ENCODE data around the gene YJU2. TPM values are rescaled to one million over a fixed set of nuclear protein-coding genes. Genes with fewer than 3 reads are reported as not detected.
"Not testable (repeated sequence)": the region's sequence is repeated elsewhere in the genome, so short reads cannot be mapped to it uniquely, and the experiment has no call there.

Gene YJU2
- total RNA-seq, 6 donors from 2014 or later: 18.8 to 36.6 (median 25.4) TPM

DNA sequence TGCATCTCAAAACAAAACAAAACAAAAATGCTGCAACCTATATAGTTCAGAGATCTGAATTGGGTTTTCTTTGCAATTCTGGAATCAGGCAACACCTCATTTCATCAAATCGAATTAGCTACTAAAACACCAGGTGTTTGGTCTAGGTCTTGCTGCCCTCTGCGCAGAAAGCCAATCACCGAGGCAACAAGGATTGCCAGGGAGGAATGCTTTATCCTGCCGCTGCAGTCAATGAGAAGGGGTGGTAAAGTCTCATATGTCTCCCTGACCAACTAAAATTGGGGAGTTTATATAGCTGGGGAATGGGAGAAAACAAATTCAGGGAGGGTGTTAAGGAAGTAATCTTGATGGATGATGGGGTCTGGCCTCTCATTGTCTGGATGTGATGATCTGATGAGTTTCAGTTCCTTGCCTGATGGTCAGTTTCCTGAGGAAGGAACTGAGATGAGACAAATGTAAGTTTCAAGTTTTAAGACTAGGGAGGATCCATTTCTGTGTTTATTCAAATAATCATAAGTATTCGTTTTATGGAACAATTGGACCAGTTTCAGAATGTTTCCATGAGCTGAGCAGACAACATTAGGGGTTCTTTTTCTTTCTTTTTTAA, 5.0 kb upstream of the YJU2 start:
- Histone ChIP-seq H3K4me1 (peaks cover 5 to 7% (median 6%) of the 10 kb centered on the region in 4 donors), H3K9me3 (peaks cover 0 to 13% (median 9%) of the 10 kb centered on the region in 4 donors), H3K27me3 (no peaks in the 10 kb centered on the region), H3K27ac (no peak overlapping the region), H3K36me3 (no peaks in the 10 kb centered on the region), H3K4me3 (no peak overlapping the region)
- ATAC-seq (ENCODE audit: low FRiP score in 2 of 2) (no peak), DNase-seq (no peak)
- whole genome bisulfite sequencing, 2 donors: 70 to 73% methylated on average over 5 of the region's 5 CpGs
- TF ChIP-seq EP300 (IDR thresholded peaks at IDR 0.05): no peak
- TF ChIP-seq POLR2AphosphoS5 (IDR thresholded peaks at IDR 0.05): no peak
- TF ChIP-seq, protein P1, sequence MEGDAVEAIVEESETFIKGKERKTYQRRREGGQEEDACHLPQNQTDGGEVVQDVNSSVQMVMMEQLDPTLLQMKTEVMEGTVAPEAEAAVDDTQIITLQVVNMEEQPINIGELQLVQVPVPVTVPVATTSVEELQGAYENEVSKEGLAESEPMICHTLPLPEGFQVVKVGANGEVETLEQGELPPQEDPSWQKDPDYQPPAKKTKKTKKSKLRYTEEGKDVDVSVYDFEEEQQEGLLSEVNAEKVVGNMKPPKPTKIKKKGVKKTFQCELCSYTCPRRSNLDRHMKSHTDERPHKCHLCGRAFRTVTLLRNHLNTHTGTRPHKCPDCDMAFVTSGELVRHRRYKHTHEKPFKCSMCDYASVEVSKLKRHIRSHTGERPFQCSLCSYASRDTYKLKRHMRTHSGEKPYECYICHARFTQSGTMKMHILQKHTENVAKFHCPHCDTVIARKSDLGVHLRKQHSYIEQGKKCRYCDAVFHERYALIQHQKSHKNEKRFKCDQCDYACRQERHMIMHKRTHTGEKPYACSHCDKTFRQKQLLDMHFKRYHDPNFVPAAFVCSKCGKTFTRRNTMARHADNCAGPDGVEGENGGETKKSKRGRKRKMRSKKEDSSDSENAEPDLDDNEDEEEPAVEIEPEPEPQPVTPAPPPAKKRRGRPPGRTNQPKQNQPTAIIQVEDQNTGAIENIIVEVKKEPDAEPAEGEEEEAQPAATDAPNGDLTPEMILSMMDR (IDR thresholded peaks at IDR 0.05): no peak
- no peak for TF ChIP-seq POLR2A (IDR thresholded peaks at IDR 0.05)

DNA sequence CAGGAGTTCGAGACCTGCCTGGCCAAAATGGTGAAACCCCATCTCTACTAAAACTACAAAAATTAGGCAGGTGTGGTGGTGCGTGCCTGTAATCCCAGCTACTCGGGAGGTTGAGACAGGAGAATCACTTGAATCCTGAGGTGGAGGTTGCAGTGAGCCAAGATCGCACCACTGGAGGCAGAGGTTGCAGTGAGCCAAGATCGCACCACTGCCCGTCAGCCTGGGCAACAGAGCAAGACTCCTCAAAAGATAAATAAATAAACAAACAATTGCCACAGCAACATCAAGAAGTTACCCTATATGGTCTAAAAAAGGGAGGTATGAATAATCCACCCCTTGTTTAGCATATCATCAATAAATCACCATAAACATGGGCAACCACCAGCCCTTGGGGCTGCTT, 942 bp upstream of the YJU2 start:
- not testable (repeated sequence) for H3K4me3 ChIP-seq; DNase-seq; H3K27me3 ChIP-seq; H3K27ac ChIP-seq; ATAC-seq (ENCODE audit: low FRiP score in 2 of 2)
- Histone ChIP-seq H3K9me3 (peaks cover 0 to 13% (median 9%) of the 10 kb centered on the region in 4 donors), H3K36me3 (peaks cover 17 to 27% (median 23%) of the 10 kb centered on the region in 4 donors), H3K4me1 (peaks cover 12 to 18% (median 14%) of the 10 kb centered on the region in 4 donors)
- WGBS, 2 donors: 96 to 98% methylated on average over 6 of the region's 6 CpGs

DNA sequence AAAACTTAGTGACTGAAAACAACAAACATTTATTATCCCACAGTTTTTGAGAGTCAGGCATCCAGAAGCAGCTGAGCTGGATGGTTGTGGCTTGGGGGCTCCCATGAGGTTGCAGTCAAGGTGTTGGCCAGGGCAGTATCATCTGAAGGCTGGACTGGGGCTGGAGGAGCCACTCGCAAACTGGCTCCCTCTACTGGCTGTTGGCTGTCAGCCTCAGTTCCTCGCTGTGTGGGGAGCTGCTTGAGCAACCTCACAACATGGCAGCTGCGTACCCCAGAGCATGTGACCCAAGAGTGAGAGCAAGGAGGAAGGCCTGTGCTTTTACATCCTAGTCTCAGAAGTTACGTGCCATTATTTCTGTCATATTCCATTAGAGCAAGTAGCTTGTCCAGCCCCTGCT, 9.7 kb downstream of the YJU2 start:
- no peak overlapping the region for H3K4me3 ChIP-seq
- peaks cover 41 to 98% (median 91%) of the 10 kb centered on the region in 4 donors for H3K36me3 ChIP-seq
- no peak for TF ChIP-seq EP300 (IDR thresholded peaks at IDR 0.05)
- H3K27ac ChIP-seq: no peak overlapping the region
- H3K9me3 ChIP-seq: peaks cover 0 to 6% (median 0%) of the 10 kb centered on the region in 4 donors
- ATAC-seq (ENCODE audit: low FRiP score in 2 of 2): no peak
- no peak for DNase-seq
- 96 to 100% methylated on average over 3 to 4 of the region's 4 CpGs for WGBS, 2 donors
- no peaks in the 10 kb centered on the region for H3K4me1 ChIP-seq
- no peaks in the 10 kb centered on the region for H3K27me3 ChIP-seq

DNA sequence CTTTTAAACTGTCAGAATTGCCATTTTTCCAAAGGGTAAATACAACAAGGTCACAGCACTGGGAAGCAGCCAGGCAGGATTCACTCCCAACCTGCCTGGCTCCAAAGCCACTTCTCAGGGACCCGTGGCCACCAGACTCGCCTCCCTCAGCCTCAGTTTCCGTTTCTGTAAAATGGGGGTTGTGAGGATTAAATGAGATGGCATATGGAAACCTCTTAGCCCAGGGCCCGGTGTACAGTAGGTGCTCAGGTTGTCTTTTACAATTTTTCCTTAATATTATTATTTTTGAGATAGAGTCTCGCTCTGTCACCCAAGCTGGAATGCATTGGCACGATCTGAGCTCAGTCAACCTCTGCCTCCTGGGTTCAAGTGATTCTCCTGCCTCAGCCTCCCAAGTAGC, 10.1 kb downstream of the YJU2 start:
- 84 to 89% methylated on average over 6 of the region's 6 CpGs for WGBS, 2 donors
- DNase-seq: no peak
- no peak for TF ChIP-seq POLR2AphosphoS5 (IDR thresholded peaks at IDR 0.05)

GRCh38 chr19:4258181-4258580, 11.3 kb downstream of the YJU2 start:
- no peak overlapping the region for H3K4me3 ChIP-seq
- TF ChIP-seq POLR2AphosphoS5 (IDR thresholded peaks at IDR 0.05): no peak
- DNase-seq (peak in 1 of 2 donors; percentile 85), ATAC-seq (ENCODE audit: low FRiP score in 2 of 2) (peak in 1 of 2 donors; percentile 51)
- H3K9me3 ChIP-seq: peaks cover 0 to 6% (median 0%) of the 10 kb centered on the region in 4 donors
- H3K36me3 ChIP-seq: peaks cover 40 to 99% (median 90%) of the 10 kb centered on the region in 4 donors
- WGBS, 2 donors: 94 to 96% methylated on average over 21 to 28 of the region's 28 CpGs
- H3K4me1 ChIP-seq: no peaks in the 10 kb centered on the region
- H3K27ac ChIP-seq: no peak overlapping the region
- no peaks in the 10 kb centered on the region for H3K27me3 ChIP-seq

More for the DNA sequence above, 10.1 kb downstream of the YJU2 start:
- Histone ChIP-seq H3K27me3 (no peaks in the 10 kb centered on the region), H3K9me3 (peaks cover 0 to 6% (median 0%) of the 10 kb centered on the region in 4 donors), H3K36me3 (peaks cover 41 to 98% (median 91%) of the 10 kb centered on the region in 4 donors), H3K4me1 (no peaks in the 10 kb centered on the region), H3K4me3 (no peak overlapping the region), H3K27ac (no peak overlapping the region)
- no peak for ATAC-seq (ENCODE audit: low FRiP score in 2 of 2)

- Histone ChIP-seq H3K36me3 (peaks cover 26 to 96% (median 81%) of the 10 kb centered on the region in 4 donors), H3K27me3 (no peaks in the 10 kb centered on the region)
These were observed 13.8 kb downstream of the YJU2 start for GRCh38 chr19:4260613-4261191.

DNA sequence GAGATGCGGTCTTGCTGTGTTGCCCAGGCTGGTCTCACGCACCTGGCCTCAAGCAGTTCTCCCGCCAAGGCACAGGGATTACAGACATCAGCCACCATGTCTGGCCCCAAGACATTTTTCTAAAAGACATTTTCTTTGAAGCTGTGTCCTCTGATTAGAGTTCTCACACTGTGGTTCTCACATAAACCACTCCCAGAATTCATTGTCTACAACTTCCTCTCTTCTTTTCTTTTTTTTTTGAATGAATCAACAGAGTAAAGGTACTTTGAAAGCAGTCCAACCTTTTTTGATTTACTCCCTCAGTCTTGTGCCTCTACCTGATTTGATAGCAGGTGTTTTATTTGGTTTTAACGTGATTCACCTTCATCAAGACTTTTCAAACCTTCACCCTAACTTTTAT, 17.9 kb downstream of the YJU2 start:
- no peaks in the 10 kb centered on the region for H3K9me3 ChIP-seq
- DNase-seq (no peak), ATAC-seq (ENCODE audit: low FRiP score in 2 of 2) (no peak)
- H3K36me3 ChIP-seq: peaks cover 26 to 91% (median 73%) of the 10 kb centered on the region in 4 donors
- no peaks in the 10 kb centered on the region for H3K27me3 ChIP-seq
- 67% methylated on average over 4 of the region's 4 CpGs for WGBS, 2 donors
- TF ChIP-seq POLR2A (IDR thresholded peaks at IDR 0.05): no peak
- TF ChIP-seq EP300 (IDR thresholded peaks at IDR 0.05): no peak
- TF ChIP-seq, protein P1 (IDR thresholded peaks at IDR 0.05): no peak
- no peak overlapping the region for H3K27ac ChIP-seq
- H3K4me1 ChIP-seq: no peaks in the 10 kb centered on the region
- H3K4me3 ChIP-seq: no peak overlapping the region

More at GRCh38 chr19:4260613-4261191, 13.8 kb downstream of the YJU2 start:
- H3K27ac ChIP-seq: no peak overlapping the region
- no peaks in the 10 kb centered on the region for H3K4me1 ChIP-seq
- DNase-seq (no peak), ATAC-seq (ENCODE audit: low FRiP score in 2 of 2) (peak in 1 of 2 donors; percentile 40)
- H3K9me3 ChIP-seq: peaks cover 0 to 6% (median 0%) of the 10 kb centered on the region in 4 donors
- no peak for TF ChIP-seq POLR2AphosphoS5 (IDR thresholded peaks at IDR 0.05)
- TF ChIP-seq POLR2A (IDR thresholded peaks at IDR 0.05): no peak
- 89 to 90% methylated on average over 11 of the region's 11 CpGs for WGBS, 2 donors
- H3K4me3 ChIP-seq: no peak overlapping the region

Measured in upper lobe of left lung (tissue), 6 donors.